ENCODE results near the gene C17orf113.

The C17orf113 gene

GRCh38 chr17:42050393-42051012 lies at the start of gene C17orf113:
C17orf113 (minus strand) TSS chr17:42050601; CDS start chr17:42043376, 7,225 bp downstream.
- no peak for DNase-seq (ENCODE audit: low read depth, low spot score)

- no peak for DNase-seq (ENCODE audit: low read depth, low spot score)
Measured at GRCh38 chr17:42098730-42099399, 48.5 kb upstream of the C17orf113 start.

GRCh38 chr17:42097691-42098631 lies 47.6 kb upstream of the C17orf113 start, which contains the start of gene ZNF385C:
ZNF385C (minus strand) TSS chr17:42098473; CDS start chr17:42063056, 35,417 bp downstream.
- DNase-seq (ENCODE audit: low read depth, low spot score): no peak

GRCh38 chr17:42096360-42097111 lies 46.1 kb upstream of the C17orf113 start:
- no peak for DNase-seq (ENCODE audit: low read depth, low spot score)

- no peak for DNase-seq (ENCODE audit: low read depth, low spot score)
Measured at GRCh38 chr17:42094375-42095069, 44.1 kb upstream of the C17orf113 start.

- no peak for DNase-seq (ENCODE audit: low read depth, low spot score)
Measured at GRCh38 chr17:42092939-42093338, 42.5 kb upstream of the C17orf113 start.

GRCh38 chr17:42090964-42091790 lies 40.8 kb upstream of the C17orf113 start:
- no peak for DNase-seq (ENCODE audit: low read depth, low spot score)

- DNase-seq (ENCODE audit: low read depth, low spot score): no peak
Measured at GRCh38 chr17:42088736-42089135, 38.3 kb upstream of the C17orf113 start.

- DNase-seq (ENCODE audit: low read depth, low spot score): no peak
Measured at GRCh38 chr17:42087736-42088705, 37.6 kb upstream of the C17orf113 start.

GRCh38 chr17:42087042-42087701 lies 36.8 kb upstream of the C17orf113 start:
- DNase-seq (ENCODE audit: low read depth, low spot score): no peak

- no peak for DNase-seq (ENCODE audit: low read depth, low spot score)
Measured at GRCh38 chr17:42081516-42082129, 31.2 kb upstream of the C17orf113 start.

- no peak for DNase-seq (ENCODE audit: low read depth, low spot score)
Measured at GRCh38 chr17:42079541-42079940, 29.1 kb upstream of the C17orf113 start.

GRCh38 chr17:42078396-42079043 lies 28.1 kb upstream of the C17orf113 start:
- DNase-seq (ENCODE audit: low read depth, low spot score): no peak

GRCh38 chr17:42077755-42078154 lies 27.4 kb upstream of the C17orf113 start:
- DNase-seq (ENCODE audit: low read depth, low spot score): no peak

GRCh38 chr17:42076797-42077559 lies 26.6 kb upstream of the C17orf113 start:
- no peak for DNase-seq (ENCODE audit: low read depth, low spot score)

GRCh38 chr17:42075789-42076188 lies 25.4 kb upstream of the C17orf113 start:
- no peak for DNase-seq (ENCODE audit: low read depth, low spot score)

Measured in brain pericyte (primary cell).